ENCODE measurements around the gene OGDH. TPM values are rescaled to one million over a fixed set of nuclear protein-coding genes. Genes with fewer than 3 reads are reported as not detected.

The OGDH gene
- total and polyA plus RNA-seq, 2 of the 13 experiments (the other 11 are each of a cell fraction or from before 2014, with no cell fraction given), result 17.4 to 25.4 TPM

- no peaks in the 10 kb centered on the region for H4K20me1 ChIP-seq (ENCODE audit: insufficient read depth, low read length)
- intact Hi-C loops (cut with micrococcal nuclease; ENCODE audit: unreplicated experiment) (loop anchor here (5.0 kb wide), 1 partner anchor 82 kb away; the partner anchor contains the start of gene NUDCD3), in situ Hi-C loops (cut with HindIII; ENCODE audit: extremely low pct_ligation_motif_present, low pct_unique_long_range_greater_than_20kb) (no loop called here)
- ChIA-PET POLR2A (interaction anchor here (0.6 to 2.8 kb wide), 28 partner anchors 8 to 537 kb away, joined by 3 to 45 read pairs (median 4); partner anchors contain the start of genes NPC1L1, NUDCD3, OGDH and POLD2), CTCF (ENCODE audit: low intra/inter-chr PET ratio, low total read pairs) (no interaction called here)
- peak overlapping the region; percentile 83 for H3K27ac ChIP-seq (ENCODE audit: extremely low read length, insufficient read depth, low read length)
- no peak overlapping the region for H2AFZ ChIP-seq (ENCODE audit: low read length)
- H3K4me1 ChIP-seq (ENCODE audit: insufficient read depth, low read length), result peaks cover 43% of the 10 kb centered on the region
- no peak for FAIRE-seq
- no peak for DNase-seq (ENCODE audit: low spot score)
- peak overlapping the region; percentile 99 for H3K4me2 ChIP-seq (ENCODE audit: low read depth, low read length)
- H3K27me3 ChIP-seq (ENCODE audit: control insufficient read depth in 1 of 2, insufficient read depth in 2 of 2, low read length in 2 of 2), result no peaks in the 10 kb centered on the region; a peak in 1 of 5 replicates
- H3K9ac ChIP-seq (ENCODE audit: insufficient read depth, low read depth, low read length), result peak overlapping the region; percentile 93
- no peak for ATAC-seq
- H3K4me3 ChIP-seq (replicated peaks in 1 of 3; ENCODE audit: insufficient read depth in 1 of 3, low read depth in 2 of 3, low read length in 3 of 3), result peak overlapping the region; percentile 54 to 91 (median 64)
- H3K9me3 ChIP-seq (ENCODE audit: low read length), result no peaks in the 10 kb centered on the region
- BruUV-seq (replicated peaks), result TSS peak; percentile 83
- peaks cover 37% of the 10 kb centered on the region for H3K79me2 ChIP-seq (ENCODE audit: insufficient read depth, low read length)
- H3K36me3 ChIP-seq (replicated peaks in 1 of 2; ENCODE audit: control insufficient read depth in 1 of 2, insufficient read depth in 2 of 2, low read length in 2 of 2), result peaks cover 19 to 48% of the 10 kb centered on the region in 2 experiments
- 50% methylated on average over 18 of the region's 18 CpGs for WGBS (ENCODE audit: low lambda C conversion rate)
- 0 out of 2 replicates have a peak, but pooled peaks have one; percentile 10 for TF ChIP-seq AKNA (CRISPR knock-in tag; IDR thresholded peaks at IDR 0.05; ENCODE audit: borderline replicate concordance)
- TF ChIP-seq EHMT2 (IDR thresholded peaks at IDR 0.05; ENCODE audit: borderline replicate concordance, low read depth, low read length), result no peak
- TF ChIP-seq SNAPC4 (CRISPR knock-in tag; IDR thresholded peaks at IDR 0.05), result 0 out of 2 replicates have a peak, but pooled peaks have one; percentile 25
- TF ChIP-seq ZNF484 (CRISPR knock-in tag; IDR thresholded peaks at IDR 0.05; ENCODE audit: borderline replicate concordance, low read depth), result 0 out of 2 replicates have a peak, but pooled peaks have one; percentile 21
- TF ChIP-seq SNAI1 (CRISPR knock-in tag; IDR thresholded peaks at IDR 0.05; ENCODE audit: borderline replicate concordance), result 0 out of 2 replicates have a peak, but pooled peaks have one; percentile 9
- TF ChIP-seq ZBTB49 (CRISPR knock-in tag; IDR thresholded peaks at IDR 0.05; ENCODE audit: borderline replicate concordance), result no peak
Observed at GRCh38 chr7:44574287-44574872, 32.0 kb upstream of the OGDH start.
